Activated gamma-delta T cell treated with anti-CD3 and anti-CD28 coated beads, Interleukin-2, amount 50 U/mL, for 16 hours (primary cell): Measurements from ENCODE around the gene SERPING1.
A peak's percentile ranks its signal among the peaks of the same experiment; 100 is the strongest.
"Not testable (repeated sequence)": the region's sequence is repeated elsewhere in the genome, so short reads cannot be mapped to it uniquely, and the experiment has no call there.

Experiments
- DNase-seq: peaks from one replicate; pipeline ENCODE4 v3.0.0-alpha.2; 2020; ENCODE audit warnings: low read depth

The SERPING1 gene

DNA sequence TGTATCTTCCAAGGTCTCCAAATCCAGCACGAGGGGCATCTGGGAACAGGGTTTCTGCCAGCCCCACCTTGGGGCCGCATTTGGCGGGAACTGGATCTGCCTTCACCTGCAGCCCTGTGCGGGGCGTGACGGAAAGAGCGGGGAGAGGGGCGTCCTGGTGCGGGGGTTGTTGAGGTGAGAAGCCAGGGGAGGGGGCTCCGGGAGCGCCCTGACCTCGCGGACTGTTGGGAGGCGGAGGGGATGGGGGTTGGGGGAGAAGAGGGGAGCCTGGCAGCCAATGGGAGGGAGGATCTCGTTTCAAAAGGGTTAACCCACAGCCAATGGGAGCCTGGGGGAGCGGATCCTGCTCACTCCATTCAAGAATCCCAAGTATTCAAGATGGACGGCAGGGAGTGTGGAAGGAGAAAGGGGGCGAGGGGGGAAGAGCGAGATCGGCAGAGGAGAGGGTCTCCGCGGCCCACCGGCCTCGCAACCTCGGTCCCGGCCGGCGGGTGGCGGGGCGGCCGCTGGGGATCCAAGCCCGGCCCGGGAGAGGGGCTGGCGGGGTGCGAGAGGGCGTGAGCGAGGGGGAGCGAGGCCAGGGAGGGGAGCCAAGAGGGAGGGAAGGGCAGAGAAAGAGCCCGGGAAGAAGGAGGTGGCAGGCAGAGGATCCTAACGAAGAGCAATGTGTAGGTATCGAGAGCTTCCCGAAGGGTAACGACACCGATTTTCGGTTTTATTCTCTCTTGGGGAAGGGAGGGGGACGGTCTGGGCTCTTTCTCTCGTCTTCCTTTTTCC, 40.7 kb downstream of the SERPING1 start:
- DNase-seq = no peak

DNA sequence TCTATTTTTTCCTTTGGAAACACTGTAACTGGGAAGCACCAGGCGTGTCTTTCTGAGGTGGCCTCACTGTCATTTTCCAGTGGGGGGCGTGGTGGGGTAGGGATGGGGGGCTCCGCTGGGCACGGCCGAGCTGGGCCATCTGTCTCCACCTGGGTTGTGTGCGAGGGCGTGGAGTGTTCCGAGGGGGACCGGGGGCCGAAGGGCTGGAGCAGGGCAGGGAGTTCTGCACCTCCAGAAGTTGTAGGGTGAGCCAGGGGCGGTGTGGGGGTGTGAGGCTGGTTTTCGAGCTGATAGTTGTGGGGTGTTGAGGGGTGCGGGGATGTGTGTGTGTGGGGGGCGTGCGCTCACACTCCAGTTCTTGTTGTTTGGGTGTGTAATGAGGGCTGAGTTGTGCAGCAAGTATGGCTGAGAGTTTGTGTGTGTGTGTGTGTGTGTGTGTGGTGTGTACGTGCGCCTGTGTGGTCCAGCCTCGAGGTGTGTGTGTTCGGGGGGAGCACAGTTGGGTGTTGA, 41.4 kb downstream of the SERPING1 start:
- no peak for DNase-seq

DNA sequence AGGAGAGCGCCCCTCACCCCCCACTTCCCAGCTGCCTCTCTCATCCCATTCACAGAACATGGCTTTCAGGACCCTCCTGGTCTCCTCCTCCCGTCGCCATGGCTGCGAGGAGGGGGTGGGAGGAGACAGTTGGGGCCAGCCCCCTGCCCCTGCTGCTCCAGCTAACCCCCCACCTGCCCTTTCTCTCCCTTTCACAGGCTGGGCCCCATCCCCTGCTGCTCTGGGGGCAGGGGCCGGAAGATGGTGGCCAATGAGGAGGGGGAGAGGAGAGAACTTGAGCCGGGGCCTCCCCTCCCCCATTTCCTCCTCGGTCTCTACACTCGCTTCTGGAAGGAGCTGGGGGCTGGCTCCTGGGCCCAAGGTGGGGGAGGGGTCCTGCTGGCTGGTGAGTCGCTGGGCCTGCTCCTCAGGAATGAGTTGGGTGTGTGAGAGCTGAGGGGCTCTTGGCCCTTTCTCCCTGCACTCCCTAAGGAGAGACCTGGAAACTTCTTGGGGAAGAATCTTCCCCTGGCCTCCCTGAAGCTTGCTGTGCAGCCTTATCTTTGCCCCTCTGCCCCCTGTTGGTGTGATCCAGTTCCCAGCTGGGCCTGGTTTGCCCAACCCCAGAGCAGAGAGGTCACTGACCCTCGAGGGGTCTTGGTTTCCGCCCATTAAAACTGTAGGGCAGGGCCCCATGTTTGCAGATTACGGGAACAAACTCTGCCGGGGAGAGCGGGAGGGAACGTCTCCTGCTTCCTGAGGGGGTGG, 42.0 kb downstream of the SERPING1 start:
- no peak for DNase-seq

DNA sequence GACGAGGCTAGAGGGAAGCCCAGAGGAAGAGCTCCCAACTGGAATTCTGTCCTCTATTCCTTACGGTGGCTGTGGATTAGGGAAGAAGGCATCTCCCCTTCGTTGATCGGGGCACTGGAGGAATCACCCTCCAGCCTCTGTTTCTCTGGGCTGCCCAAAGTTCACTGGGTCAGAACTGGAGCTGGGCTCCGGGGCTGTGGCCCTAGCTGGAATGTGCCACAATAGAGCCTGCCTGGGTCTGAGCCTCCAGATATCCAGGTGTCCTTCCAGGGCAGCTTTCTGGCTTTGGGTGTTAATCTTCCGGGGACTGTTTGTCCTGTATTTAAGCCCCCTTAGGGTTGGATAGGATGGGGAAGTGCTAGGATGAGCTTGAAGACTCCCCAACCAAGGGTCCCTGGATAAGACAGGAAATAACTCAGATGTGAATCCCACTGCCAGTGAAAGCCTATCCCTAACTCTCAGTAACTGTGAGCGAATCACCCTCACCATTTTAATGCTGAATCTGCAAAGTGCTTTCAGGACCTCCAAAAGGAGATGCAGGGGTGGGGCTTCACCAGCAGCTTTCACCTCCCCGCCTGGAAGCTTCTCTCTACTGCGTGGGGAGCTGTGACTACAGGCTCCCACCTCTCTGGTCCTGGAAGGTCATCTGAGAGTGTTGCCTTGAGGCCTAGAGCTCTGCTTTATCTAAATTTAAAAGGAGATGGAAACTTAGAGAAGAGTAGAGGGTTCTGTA, 42.7 kb downstream of the SERPING1 start:
- no peak for DNase-seq

DNA sequence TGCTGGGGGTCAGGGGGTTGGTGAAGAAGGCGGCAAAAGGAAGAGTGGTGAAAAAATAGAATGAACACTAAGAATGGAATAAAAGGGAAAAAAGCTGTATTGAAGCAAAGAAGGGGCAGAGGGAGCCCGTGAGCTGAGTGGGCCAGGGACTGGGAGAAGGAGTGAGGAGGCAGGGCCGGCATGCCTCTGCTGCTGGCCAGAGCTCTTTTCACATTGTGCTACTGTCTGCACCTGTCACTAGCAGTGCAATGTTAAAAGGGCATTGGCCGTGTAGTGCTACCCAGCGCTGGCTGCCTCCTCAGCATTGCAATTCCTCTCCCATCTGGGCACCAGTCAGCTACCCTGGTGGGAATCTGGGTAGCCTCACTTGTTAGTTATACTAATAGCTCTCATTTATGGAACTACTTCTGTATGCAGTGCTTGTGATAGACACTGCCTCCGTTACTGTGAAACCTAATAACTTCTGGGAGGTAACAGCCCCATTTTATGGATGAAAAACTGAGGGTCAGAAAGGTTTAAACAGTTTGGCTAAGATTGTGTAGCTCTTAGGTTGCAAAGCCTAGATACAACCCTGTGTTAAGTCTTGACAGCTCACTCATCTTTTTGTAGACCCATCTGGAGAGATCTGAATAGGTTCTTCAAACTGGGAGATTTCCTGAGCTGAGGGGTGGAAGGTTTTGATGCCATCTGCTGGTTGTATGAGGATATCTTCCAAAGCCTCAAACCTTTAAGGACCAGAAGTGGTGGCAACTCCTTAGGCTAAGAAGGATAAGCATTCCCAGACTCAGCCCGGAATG, 43.7 kb downstream of the SERPING1 start:
- DNase-seq = no peak

DNA sequence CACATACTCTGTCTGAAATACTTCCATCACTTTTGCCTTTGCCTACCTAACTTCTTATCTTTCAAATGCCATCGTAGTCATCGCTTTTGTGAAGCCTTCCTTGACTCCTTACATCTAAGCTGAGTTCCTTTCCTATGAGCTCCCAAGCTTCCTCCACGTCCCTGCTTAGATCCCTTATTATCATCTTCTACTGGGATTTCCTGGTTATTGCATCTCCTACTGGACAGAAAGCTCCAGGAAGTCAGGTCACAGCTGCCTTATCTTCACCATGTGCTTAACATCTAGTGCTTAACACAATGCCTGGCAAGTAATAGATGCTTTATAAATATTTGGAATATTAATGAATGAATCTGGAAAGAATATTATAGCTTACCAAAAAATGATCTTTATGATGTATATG, 46.3 kb downstream of the SERPING1 start:
- no peak for DNase-seq

DNA sequence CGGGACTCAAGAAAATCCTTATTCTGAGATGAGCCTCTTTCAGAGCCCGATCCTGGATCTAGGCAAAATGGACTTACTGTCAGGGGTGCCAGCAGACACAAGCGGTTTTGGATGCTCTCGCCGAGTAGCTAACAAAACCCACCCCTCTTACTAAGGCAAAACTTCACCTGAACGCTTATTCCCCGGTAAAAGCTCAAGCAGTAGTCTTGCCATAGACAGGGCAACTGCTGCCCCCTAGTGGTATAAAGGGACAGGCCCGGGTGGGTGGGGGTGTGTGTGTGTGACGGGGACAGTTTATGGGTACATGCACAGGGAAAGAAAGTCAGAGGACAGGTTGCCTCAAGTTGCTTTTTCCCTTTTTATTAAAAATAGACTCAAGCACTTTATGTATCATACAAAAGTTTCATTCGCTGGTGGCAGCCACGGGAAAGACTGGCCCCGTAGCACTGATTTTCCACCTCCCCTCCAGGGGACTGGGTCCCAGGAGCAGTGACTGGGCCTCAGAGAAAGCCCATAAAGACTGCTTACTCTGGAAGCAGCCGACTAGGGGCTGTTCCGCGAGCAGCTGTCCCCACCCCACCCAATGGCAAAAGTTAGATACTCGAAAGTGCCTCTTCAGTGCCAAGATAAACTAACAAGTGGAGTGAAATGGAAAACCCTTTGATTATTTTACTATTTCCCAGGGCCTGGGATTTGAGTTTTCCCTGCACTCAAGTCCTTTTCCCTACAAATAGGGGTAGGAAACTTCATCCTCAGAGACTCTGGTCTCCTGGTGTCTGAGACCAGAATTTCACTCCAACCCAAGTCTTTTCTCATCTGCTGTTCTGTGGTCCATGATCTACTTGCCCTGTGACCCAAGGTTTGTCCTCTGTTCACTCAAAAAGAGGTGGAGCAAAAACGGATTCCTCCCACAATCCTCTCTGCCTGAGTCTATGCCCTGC, 47.5 kb downstream of the SERPING1 start:
- peak; percentile 86 for DNase-seq

DNA sequence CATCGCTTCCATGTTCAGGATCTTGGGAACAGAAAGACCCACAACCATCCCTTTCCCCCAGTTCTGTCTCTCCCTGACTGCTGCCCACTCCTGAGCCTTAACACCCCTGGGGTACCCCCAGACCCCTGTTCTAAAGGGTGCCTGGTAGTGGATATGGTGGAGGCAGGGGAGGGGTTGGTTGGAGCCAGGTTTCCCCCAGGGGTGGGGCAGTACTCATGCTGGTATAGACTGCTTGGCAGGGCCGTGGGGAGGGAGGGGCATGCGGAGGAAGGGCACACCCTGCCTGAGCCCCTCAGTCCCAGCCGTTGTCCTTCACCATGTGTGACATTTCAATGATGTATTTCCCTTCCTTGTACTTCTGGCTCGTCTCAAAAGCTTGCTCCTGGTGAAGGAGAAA, 48.2 kb downstream of the SERPING1 start:
- no peak for DNase-seq

DNA sequence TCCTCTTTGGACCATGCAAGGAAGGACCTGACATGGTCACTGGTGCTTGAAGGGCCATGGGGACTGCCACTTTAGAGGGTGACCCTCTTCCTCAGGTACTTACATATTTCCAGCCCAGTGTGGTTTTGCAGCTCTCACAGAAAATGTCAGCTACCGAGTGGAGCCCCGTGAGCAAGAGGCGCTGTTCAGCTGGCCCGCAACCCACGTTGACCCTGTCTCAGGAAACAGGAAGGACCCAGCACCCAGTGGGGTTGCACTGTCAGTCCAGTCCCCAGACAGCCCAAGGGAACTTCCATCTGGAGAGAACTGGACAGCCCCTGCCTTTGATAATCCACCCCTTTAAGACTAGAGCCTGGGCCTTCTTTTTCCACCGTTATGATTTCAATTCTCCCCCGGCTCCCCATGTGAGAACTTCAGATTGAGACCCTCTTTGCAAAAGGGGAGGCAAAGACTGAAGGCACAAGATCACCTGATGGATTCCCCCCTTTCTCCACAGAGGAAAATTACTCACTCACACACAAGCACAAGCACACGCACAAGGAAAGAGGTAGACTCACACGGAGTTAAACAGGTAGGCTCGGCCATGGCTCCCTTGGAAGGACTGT, 48.8 kb downstream of the SERPING1 start:
- no peak for DNase-seq

DNA sequence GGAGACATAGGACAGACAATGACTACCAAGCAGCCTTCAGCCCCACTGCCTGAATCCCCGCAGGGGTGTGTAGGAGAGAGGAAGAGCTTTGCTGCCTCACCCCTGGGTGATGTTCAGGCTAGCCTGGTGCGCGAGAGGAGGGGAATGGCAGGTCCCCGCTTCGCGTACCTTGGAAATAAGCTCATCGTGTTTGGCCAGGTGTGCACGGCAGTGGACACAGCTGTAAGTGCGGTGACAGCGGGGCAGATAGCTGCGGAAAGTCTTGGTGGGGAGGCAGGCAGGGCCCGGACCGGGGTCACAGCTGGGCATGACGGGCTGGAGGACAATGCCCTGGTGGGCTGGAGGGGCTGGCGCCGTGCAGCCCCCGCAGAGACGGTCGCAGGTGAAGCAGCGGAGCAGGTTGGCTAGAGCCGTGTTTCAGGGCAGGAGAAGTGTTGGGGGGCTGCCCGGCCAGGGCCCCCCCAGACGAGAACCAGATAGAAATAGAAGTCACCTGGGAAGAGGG, 49.4 kb downstream of the SERPING1 start:
- DNase-seq = no peak

DNA sequence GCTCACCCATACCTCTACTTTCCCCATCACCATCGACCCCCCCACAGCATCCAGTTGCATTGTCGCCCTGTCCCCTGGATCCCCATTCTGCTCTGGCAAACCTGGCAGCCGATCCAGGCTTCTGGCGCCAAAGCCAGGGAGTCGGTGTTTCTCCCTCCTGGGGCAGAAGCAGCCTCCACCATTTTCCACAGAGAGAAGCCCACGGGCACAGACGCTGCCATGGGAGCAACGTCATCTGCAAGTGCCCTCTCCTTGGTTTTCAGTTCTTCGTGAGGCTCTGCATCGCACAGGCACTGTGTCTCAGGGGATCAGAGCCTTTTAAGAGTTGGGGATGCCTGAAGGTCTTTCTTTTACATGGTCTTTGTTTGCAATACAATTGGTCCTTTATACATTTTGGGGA, 49.9 kb downstream of the SERPING1 start:
- DNase-seq = no peak

DNA sequence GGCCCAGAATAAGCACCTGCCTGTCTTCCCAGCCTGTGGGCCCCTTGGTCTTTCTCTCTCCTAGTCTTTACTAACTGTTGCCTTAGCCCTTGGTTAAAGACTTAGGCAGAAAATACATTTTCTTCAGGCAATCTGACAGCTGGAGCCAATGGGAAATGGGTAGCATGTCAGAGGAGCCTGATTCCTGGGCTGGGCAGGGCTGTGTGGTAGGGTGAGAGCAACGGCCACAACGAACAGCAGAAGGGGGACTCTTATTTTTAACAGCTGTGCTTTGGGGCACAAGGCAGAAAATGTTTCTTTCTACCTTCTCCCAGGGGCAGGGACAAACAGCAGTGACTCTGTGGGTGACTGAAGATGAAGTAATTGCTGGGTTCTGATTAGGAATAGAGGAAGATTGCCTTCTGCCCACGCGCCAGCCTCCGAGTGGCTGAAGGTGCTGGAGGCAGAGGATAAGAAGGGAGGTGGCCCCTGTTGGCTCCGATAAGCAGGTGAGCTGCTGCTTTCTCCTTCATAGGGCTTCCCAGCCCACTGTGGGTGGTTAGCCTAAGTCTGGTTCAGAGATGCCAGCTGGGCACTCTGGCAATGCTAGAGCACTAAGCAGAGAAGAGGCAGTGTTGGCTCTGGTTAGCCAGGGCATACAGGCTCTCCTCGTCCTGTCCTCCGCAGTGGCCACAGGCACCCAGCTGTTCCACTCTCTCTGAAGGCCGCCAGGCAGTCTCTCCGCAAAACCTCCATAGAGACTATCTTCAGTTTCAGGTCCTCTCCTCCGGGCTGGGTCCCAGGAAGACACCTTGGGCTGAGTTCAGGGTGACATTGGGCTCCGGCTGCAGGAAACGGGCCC, 50.7 kb downstream of the SERPING1 start:
- DNase-seq = no peak

DNA sequence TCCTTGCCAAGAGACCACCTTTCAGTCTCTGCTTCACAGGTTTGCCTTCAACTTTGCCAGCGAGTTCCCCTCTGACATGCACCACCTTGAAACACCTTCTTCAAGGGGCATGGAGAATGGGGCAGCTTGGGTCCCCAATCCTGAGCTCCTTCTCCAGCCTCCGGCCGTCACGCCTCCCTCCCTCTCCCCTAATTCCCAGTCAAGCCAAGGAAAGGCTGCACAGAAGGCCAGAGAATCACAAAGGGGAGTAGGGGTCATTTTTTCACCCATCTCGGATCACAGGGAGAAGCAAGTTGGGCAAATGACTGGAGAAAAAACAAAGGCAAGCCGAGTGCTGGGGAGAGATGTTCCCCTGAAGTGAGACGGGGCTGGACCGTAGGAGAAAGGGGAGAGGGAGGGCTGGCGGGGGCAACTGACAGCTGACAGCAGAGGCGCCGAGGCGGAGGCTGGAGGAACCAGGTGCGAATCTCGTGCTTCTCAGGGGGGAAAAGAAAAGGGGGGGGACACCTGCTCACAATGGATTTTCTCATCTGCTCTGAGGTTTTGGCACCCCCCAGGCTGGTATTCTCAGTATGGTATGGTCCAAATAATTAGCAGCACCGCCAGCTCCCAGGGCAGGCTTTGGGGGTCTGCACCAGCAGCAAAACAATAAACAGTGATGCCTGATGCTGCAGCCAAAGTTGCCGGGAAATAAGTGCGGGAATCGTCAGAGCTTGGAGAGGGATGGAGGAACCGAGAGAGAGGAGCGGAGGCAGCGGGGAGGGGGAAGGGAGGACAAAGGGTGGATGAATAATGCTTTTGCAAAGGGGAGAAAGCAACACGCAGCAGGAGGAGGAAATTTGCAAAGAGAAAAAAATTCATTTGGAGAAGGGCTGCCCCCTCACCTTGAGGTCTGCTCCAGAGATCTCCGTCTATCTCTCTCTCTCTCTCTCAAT, 51.6 kb downstream of the SERPING1 start:
- no peak for DNase-seq

DNA sequence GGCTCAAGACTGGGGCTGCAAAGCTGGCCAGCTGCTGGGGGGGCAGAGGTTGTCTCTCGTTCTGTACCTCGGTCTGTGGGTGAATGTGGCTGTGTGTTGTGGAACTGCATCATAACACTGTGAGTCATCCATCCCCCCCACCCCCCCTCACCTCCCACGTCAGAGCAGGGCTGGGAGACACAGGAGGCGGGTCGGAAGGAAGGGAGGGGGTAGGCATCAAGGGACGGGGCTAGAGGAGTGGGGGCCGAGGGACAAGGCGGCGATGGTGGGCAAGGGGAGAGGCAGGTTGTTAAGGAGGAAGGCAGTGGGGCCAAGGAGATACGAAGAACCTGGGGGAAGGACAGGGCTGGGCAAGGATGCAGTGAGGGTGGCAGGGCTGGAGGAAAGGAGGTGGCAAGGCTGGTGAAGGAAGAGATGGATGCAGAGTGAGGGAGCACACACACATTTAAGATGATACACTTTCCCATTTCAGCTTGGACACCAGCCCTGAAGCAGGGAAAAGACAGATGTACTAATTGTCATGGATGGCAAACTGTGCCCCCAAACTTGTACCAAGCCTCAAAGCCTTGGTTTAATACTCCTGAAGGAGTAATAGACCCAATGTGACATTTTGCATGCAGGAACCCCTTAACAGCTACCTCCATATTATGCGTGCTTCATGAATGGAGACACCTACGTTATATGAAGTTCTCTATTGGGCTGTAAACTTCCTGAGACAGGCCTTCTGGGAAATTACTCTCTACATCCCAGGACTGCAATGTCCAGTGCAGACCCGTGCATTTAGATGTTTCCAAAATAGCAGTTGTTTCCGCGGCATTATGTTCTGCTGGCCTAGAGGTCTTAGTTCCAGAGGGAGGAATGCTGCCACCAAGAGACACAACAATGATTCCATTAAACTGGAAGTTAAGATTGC, 52.6 kb downstream of the SERPING1 start, which contains the start of gene YPEL4:
TSS of gene YPEL4 (minus strand) at position 87 of the 913 bp plus-strand sequence. CDS start 2,805 bp downstream, outside the sequence.
- peak; percentile 55 for DNase-seq

DNA sequence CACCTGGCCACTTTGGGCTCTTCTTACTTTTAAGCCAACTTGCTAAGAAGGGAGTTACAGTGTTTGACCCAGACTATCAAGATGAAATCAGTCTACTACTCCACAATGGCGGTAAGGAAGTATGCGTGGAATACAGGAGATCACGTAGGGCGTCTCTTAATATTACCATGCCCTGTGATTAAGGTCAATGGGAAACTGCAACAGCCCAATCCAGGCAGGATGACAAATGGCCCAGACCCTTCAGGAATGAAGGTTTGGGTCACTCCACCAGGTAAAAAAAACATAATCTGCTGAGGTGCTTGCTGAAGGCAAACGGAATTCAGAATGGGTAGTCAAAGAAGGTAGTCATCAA, 53.2 kb downstream of the SERPING1 start:
- no peak for DNase-seq

DNA sequence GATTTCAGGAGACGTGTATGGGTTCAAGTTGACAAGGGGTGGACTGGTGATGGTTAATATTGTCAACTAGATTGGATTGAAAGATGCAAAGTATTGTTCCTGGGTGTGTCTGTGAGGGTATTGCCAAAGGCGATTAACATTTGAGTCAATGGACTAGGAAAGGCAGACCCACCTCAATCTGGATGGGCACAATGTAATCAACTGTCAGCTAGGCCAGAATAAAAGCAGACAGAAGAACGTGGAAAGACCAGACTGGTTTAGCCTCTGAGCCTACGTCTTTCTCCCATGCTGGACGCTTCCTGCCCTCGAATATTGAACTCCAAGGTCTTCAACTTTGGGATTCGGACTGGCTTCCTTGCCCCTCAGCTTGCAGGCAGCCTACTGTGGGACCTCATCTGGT, 53.9 kb downstream of the SERPING1 start:
- DNase-seq = no peak

DNA sequence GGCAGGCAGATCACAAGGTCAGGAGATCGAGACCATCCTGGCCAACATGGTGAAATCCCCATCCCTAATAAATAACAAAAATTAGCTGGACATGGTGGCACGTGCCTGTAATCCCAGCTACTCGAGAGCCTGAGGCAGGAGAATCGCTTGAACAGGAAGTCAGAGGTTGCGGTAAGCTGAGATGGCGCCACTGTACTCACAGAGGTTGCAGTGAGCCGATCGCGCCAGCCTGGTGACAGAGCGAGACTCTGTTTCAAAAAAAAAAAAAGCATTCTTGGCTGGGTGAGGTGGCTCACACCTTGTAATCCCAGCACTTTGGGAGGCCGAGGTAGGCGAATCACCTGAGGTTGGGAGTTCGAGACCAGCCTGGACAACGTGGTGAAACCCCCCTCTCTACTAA, 54.7 kb downstream of the SERPING1 start:
- DNase-seq = not testable (repeated sequence)
